K562 (cell line): Measurements from ENCODE around the gene TEX261. TPM values are rescaled to one million over a fixed set of nuclear protein-coding genes. Genes with fewer than 3 reads are reported as not detected.

Experiments used
- ERF ChIP-seq: fragments of 450-650 bp; formaldehyde crosslinking; IDR thresholded peaks from 2 replicates; pipeline ENCODE4 v1.4.0; 2020; ENCODE audit warnings: mild to moderate bottlenecking, mixed read lengths
- HNRNPLL ChIP-seq: fragments of 200-400 bp; formaldehyde crosslinking; IDR thresholded peaks from 2 replicates; pipeline ENCODE4 v1.6.1; 2017; ENCODE audit warnings: low read length, low read depth, mild to moderate bottlenecking; ENCODE audit not compliant: poor library complexity, severe bottlenecking
- polyA plus RNA-seq, 8 experiments: library from polyadenylated mRNA; depleted of rRNA in 4 of 8; stranded (reverse) in 5 of 8; unstranded in 3 of 8; fragments of >200 nt; fragmentation: Nextera tagmentation in 2 of 8; fragmentation: Illumina TruSeq in 1 of 8; extraction: Ambion mirVana in 2 of 8; extraction: Trizol in 1 of 8; gene quantifications; 2 replicates each; pipeline versions ENCODE4 v1.2.1 to v1.2.3, GENCODE V29; 2011 to 2014; ENCODE audit warnings: inconsistent platforms in 1 of 8, missing spikeins in 1 of 8
- total RNA-seq, 7 experiments: library from RNA; depleted of rRNA in 6 of 7; stranded (reverse); fragments of >200 nt in 6 of 7; fragmentation: Illumina TruSeq in 2 of 7; extraction: Trizol in 2 of 7; gene quantifications; 2 replicates each; pipeline versions ENCODE4 v1.2.1 to v1.2.3, GENCODE V29; 2011 to 2021; ENCODE audit warnings: low replicate concordance in 1 of 7
- TF ChIP-seq, protein P1 (sequence below), 2 experiments: fragments of 450-650 bp in 1 of 2; sonication (generic) in 1 of 2; formaldehyde crosslinking in 1 of 2; IDR thresholded peaks; 2 replicates each; pipeline versions ENCODE4 v1.7.1 to v1.9.0; 2016 to 2022; ENCODE audit warnings: inconsistent platforms in 1 of 2, mild to moderate bottlenecking in 1 of 2, missing genetic modification reagents in 1 of 2
- TF ChIP-seq, protein P2 (sequence below): IDR thresholded peaks from 2 replicates; pipeline ENCODE4 v1.6.1; 2014; ENCODE audit warnings: antibody characterized with exemption

TEX261 gene
- total and polyA plus RNA-seq, 9 of the 15 experiments (the other 6 are each of a cell fraction or from before 2014, with no cell fraction given), result 11.9 to 110 (median 51.9) TPM

DNA sequence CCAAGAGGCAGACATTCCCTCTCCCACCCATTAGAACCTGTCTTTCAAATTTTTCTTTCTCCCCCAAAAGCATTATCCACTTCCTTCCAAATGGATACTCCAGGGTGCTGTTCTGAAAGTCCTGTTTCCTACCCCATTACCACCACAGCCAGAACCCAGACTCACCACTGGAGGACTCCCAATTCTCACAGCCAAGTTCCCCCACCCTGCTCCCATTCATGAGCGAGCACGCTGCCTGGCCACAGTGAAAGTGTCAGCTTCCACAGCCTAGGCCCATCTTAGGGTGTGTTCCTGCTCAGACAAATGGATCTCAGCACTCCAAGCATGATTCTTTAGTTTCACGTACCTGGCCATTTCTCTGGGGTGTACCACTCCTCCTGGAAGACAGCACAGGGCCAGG, 20.1 kb downstream of the TEX261 start (continued):
- TF ChIP-seq, protein P1, sequence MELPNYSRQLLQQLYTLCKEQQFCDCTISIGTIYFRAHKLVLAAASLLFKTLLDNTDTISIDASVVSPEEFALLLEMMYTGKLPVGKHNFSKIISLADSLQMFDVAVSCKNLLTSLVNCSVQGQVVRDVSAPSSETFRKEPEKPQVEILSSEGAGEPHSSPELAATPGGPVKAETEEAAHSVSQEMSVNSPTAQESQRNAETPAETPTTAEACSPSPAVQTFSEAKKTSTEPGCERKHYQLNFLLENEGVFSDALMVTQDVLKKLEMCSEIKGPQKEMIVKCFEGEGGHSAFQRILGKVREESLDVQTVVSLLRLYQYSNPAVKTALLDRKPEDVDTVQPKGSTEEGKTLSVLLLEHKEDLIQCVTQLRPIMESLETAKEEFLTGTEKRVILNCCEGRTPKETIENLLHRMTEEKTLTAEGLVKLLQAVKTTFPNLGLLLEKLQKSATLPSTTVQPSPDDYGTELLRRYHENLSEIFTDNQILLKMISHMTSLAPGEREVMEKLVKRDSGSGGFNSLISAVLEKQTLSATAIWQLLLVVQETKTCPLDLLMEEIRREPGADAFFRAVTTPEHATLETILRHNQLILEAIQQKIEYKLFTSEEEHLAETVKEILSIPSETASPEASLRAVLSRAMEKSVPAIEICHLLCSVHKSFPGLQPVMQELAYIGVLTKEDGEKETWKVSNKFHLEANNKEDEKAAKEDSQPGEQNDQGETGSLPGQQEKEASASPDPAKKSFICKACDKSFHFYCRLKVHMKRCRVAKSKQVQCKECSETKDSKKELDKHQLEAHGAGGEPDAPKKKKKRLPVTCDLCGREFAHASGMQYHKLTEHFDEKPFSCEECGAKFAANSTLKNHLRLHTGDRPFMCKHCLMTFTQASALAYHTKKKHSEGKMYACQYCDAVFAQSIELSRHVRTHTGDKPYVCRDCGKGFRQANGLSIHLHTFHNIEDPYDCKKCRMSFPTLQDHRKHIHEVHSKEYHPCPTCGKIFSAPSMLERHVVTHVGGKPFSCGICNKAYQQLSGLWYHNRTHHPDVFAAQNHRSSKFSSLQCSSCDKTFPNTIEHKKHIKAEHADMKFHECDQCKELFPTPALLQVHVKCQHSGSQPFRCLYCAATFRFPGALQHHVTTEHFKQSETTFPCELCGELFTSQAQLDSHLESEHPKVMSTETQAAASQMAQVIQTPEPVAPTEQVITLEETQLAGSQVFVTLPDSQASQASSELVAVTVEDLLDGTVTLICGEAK (IDR thresholded peaks at IDR 0.05), result no peak
- TF ChIP-seq, protein P1 (CRISPR knock-in tag; IDR thresholded peaks at IDR 0.05), result no peak
- no peak for TF ChIP-seq ERF
- TF ChIP-seq HNRNPLL, result no peak
- TF ChIP-seq, protein P2, sequence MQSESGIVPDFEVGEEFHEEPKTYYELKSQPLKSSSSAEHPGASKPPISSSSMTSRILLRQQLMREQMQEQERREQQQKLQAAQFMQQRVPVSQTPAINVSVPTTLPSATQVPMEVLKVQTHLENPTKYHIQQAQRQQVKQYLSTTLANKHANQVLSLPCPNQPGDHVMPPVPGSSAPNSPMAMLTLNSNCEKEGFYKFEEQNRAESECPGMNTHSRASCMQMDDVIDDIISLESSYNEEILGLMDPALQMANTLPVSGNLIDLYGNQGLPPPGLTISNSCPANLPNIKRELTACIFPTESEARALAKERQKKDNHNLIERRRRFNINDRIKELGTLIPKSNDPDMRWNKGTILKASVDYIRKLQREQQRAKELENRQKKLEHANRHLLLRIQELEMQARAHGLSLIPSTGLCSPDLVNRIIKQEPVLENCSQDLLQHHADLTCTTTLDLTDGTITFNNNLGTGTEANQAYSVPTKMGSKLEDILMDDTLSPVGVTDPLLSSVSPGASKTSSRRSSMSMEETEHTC, result no peak
